HG02870 (cell line): ENCODE results near the gene DLGAP1.
A peak's percentile ranks its signal among the peaks of the same experiment; 100 is the strongest.

ENCODE experiments used
- ATAC-seq: cut with Tn5 transposase; IDR thresholded peaks from one replicate; pipeline ENCODE4 v1.9.1; 2021; ENCODE audit warnings: mild to moderate bottlenecking, moderate library complexity; ENCODE audit not compliant: unreplicated experiment

DLGAP1 gene

DNA sequence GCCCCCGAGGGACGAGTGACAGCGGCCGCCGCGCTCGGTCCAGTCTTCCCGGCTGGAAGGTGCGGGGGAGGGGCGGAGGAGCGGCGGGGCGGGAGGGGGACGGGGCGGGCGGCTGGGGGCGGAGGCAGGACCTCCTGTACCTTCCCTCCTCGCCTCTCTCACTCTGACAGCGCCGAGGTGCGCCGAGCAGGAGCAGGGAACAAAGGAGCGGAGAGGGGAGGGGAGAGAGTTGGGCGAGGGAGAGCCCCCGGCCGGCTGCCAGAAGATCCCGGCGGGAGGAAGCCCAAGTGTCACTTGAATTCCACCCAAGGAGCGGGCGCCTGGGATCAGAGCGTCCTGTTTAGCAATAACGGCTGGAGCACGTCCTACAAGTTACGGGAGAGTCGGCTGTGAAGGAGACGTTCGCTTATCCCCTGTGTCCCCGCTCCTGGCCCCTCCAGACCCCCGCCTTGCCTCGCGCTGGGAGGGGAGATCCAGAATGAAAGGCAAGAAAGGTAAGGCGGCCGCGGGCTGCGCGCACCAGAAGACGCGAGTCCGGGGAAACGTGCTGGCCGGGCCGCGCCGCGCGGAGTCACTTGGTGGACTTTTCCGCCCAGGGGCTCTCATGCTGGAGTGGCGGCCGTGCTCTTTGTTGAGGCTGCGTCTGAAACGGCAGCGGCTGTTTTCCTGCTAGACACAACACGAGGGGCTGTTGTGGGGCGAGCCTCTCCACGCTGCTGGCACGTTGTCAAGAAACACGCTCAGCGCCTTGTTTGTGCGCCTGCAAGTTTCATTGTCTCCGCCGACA is 1004.9 kb downstream of the DLGAP1 start, which contains the start of gene TGIF1:
TGIF1 (plus strand) TSS at position 161 of the 787 bp plus-strand sequence; CDS start at position 479, 318 bp downstream.
- ATAC-seq = no peak

DNA sequence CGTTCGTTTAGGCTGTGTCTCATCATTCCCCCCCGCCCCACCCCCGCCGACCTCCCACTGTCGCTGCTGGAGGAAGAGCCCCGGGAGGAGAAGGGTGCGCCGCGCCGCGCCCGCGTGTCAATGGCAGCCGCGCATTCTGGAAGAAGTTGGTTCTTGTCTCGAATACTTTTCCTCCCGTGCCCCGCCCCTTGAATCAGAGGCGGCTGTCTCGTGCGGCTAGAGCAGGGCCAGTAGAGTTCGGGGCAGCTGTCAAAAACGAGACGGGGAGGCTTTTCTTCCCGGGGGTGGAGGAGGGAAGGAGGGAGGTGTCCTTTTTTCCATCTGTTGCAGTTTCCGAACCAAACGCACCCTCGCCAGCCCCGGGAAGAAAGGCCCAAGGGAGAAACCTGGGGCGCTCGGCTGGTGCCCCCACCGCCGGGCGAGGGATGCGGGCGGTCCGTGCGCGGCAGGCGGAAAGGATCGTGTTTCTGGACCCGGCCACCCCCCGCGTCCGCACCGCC is 1005.5 kb downstream of the DLGAP1 start:
- ATAC-seq = peak; percentile 3

DNA sequence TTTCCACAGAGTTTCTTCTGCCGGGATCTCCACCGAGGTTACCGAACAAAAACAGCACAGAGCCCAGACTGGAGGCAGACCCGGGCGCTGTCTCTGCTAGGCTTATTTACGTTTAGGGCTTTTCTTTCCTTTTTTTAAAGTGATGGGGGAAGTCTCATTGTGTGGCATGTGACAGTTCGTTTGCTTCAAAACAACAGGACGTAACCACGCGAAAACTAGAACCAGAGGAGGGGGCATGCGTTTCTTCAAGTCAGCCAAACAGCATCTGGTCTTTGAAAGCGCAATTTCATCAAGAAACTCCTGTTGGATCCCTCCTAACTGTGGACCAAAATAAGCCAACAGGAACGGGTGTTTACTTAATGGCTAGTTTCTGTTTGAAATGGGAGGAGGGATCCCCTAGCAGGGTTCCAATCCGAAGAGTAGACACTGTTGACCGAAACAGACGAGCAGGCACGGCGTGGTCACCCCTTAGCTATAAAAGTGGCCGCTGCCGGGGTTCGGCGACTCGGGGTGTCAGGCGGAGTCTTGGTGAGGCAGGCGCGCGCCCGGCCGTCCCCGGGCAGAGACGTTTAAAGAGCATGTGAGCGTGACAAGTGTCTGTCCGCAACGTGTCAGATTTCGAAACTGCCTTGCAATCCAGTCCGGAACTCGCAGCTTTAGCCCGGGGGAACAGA is 1006.1 kb downstream of the DLGAP1 start:
- ATAC-seq = peak; percentile 52

GRCh38 chr18:3447895-3448837 is 1006.9 kb downstream of the DLGAP1 start:
- ATAC-seq = peak; percentile 77

DNA sequence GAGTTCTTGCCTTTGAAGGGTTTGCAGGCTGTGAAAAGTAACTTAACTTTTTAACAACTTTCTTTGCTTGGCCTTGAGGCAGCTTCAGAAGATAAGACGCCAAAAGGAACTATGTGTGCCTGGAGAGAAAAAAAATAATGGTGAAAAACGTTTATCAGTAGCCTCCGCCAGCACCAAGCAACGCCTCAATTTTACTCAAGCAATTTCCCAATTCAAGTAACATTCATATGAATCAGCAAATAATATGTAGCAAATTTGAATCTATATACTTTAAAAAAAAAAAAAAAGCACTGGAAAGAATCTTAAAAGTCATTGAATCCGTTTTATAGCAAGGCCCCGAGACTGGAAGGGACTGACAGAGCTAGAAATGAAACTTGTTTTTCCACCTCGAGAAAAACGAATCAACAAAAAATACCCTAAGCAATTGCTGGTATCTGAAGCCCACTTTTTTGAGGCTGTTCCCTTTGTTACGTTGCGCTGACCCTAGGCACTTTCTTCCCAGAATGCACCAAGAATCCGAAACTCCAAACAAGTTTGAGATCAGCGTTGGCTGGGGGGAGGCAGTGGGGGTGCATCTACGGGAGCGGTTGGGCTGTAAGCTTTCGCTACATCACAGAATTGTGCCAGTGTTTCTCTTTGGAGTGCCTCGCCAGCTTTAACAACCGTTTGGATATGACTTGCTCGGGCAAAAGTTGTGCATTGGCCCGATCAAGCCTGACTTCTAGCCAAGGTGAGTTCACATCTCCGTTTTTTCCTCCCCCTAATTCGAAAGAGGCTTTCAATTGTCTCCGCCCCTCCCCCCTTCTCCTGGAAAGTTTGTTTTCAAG is 1007.8 kb downstream of the DLGAP1 start:
- no peak for ATAC-seq
